ENCODE data around the gene COX4I2.
"Not testable (repeated sequence)": the region's sequence is repeated elsewhere in the genome, so short reads cannot be mapped to it uniquely, and the experiment has no call there.

Gene COX4I2

GRCh38 chr20:31661625-31662371 lies 24.1 kb downstream of the COX4I2 start:
- peak; percentile 41 for DNase-seq

GRCh38 chr20:31662372-31662854 lies 24.7 kb downstream of the COX4I2 start:
- DNase-seq = no peak

- DNase-seq = no peak
Measured at GRCh38 chr20:31663524-31663837, 25.8 kb downstream of the COX4I2 start.

GRCh38 chr20:31663838-31664695 lies 26.4 kb downstream of the COX4I2 start:
- peak; percentile 77 for DNase-seq

GRCh38 chr20:31664696-31665354 lies 27.1 kb downstream of the COX4I2 start:
- no peak for DNase-seq

GRCh38 chr20:31665753-31666152 lies 28.0 kb downstream of the COX4I2 start:
- no peak for DNase-seq

- no peak for DNase-seq
Measured at GRCh38 chr20:31666258-31667042, 28.7 kb downstream of the COX4I2 start.

GRCh38 chr20:31667315-31668285 lies 29.9 kb downstream of the COX4I2 start:
- DNase-seq = no peak

- not testable (repeated sequence) for DNase-seq
Measured at GRCh38 chr20:31668944-31669343, 31.2 kb downstream of the COX4I2 start.

- no peak for DNase-seq
Measured at GRCh38 chr20:31669876-31670275, 32.2 kb downstream of the COX4I2 start.

- DNase-seq = no peak
Measured at GRCh38 chr20:31670371-31671228, 32.9 kb downstream of the COX4I2 start.

- no peak for DNase-seq
Measured at GRCh38 chr20:31671324-31671723, 33.6 kb downstream of the COX4I2 start.

GRCh38 chr20:31673435-31673834 lies 35.7 kb downstream of the COX4I2 start:
- DNase-seq = no peak

- DNase-seq = no peak
Measured at GRCh38 chr20:31673943-31674463, 36.3 kb downstream of the COX4I2 start.

GRCh38 chr20:31674895-31675827 lies 37.4 kb downstream of the COX4I2 start:
- DNase-seq = peak; percentile 40

- DNase-seq = no peak
Measured at GRCh38 chr20:31675828-31676608, 38.3 kb downstream of the COX4I2 start.

GRCh38 chr20:31676609-31676989 lies 38.9 kb downstream of the COX4I2 start:
- no peak for DNase-seq

- DNase-seq = no peak
Measured at GRCh38 chr20:31677553-31678260, 40.0 kb downstream of the COX4I2 start.

Data from DMS79 (cell line).